Glutamatergic neuron (in vitro differentiated cells): ENCODE results near the gene OR14J1. TPM values are rescaled to one million over a fixed set of nuclear protein-coding genes. Genes with fewer than 3 reads are reported as not detected.
"Not testable (repeated sequence)": the region's sequence is repeated elsewhere in the genome, so short reads cannot be mapped to it uniquely, and the experiment has no call there.

Experiments
- DNase-seq: peaks from one replicate; pipeline ENCODE4 v3.0.0; 2022
- H3K27ac Mint-ChIP-seq: one replicate; pipeline ENCODE4 v1.8.0; 2020; ENCODE audit warnings: mild to moderate bottlenecking, mixed read lengths, inconsistent platforms; ENCODE audit not compliant: unreplicated experiment
- H3K27me3 Mint-ChIP-seq: one replicate; pipeline ENCODE4 v1.8.0; 2020; ENCODE audit warnings: mild to moderate bottlenecking, moderate library complexity, mixed read lengths, inconsistent platforms; ENCODE audit not compliant: unreplicated experiment
- H3K36me3 Mint-ChIP-seq: one replicate; pipeline ENCODE4 v1.8.0; 2020; ENCODE audit warnings: mild to moderate bottlenecking, mixed read lengths, inconsistent platforms; ENCODE audit not compliant: unreplicated experiment
- H3K4me1 Mint-ChIP-seq: one replicate; pipeline ENCODE4 v1.8.0; 2020; ENCODE audit warnings: mild to moderate bottlenecking, low read depth, mixed read lengths, inconsistent platforms; ENCODE audit not compliant: unreplicated experiment
- H3K4me3 Mint-ChIP-seq: one replicate; pipeline ENCODE4 v1.8.0; 2020; ENCODE audit warnings: mild to moderate bottlenecking, mixed read lengths, inconsistent platforms; ENCODE audit not compliant: unreplicated experiment
- H3K9me3 Mint-ChIP-seq: one replicate; pipeline ENCODE4 v1.8.0; 2020; ENCODE audit warnings: mild to moderate bottlenecking, moderate library complexity, mixed read lengths, inconsistent platforms; ENCODE audit not compliant: unreplicated experiment
- CTCF ChIP-seq: fragments of 200-600 bp; sonication (generic); IDR thresholded peaks from one replicate; pipeline ENCODE4 v1.5.0; 2021; ENCODE audit not compliant: partially characterized antibody, unreplicated experiment
- total RNA-seq: library from RNA; stranded (reverse); fragmentation: NEBNext Ultra II Directional; extraction: Animal tissue kit (Norgen Biotek cat#: 25700); gene quantifications from one replicate; pipeline ENCODE4 v1.2.1, GENCODE V29; 2021; ENCODE audit not compliant: unreplicated experiment

Gene OR14J1
- total RNA-seq, 1 donor from 2014 or later, result not detected

- no peak overlapping the region for H3K4me3 Mint-ChIP-seq
- no peaks in the 10 kb centered on the region for H3K27me3 Mint-ChIP-seq
- no peaks in the 10 kb centered on the region for H3K36me3 Mint-ChIP-seq
- no peaks in the 10 kb centered on the region for H3K4me1 Mint-ChIP-seq
- no peak for DNase-seq
- H3K9me3 Mint-ChIP-seq, result no peaks in the 10 kb centered on the region
- no peak for TF ChIP-seq CTCF
- H3K27ac Mint-ChIP-seq, result no peak overlapping the region
These were observed 31.2 kb downstream of the OR14J1 start for GRCh38 chr6:29332676-29333075.

- no peak for DNase-seq
- TF ChIP-seq CTCF, result no peak
- Mint-ChIP-seq H3K4me1 (no peaks in the 10 kb centered on the region), H3K27ac (no peak overlapping the region), H3K27me3 (no peaks in the 10 kb centered on the region), H3K9me3 (no peaks in the 10 kb centered on the region), H3K36me3 (no peaks in the 10 kb centered on the region), H3K4me3 (no peak overlapping the region)
These were observed 34.8 kb downstream of the OR14J1 start for GRCh38 chr6:29336269-29336668.

GRCh38 chr6:29345380-29345779 is 43.9 kb downstream of the OR14J1 start:
- peaks cover 1% of the 10 kb centered on the region for H3K27me3 Mint-ChIP-seq
- H3K27ac Mint-ChIP-seq, result no peak overlapping the region
- no peaks in the 10 kb centered on the region for H3K9me3 Mint-ChIP-seq
- no peak for TF ChIP-seq CTCF
- no peaks in the 10 kb centered on the region for H3K4me1 Mint-ChIP-seq
- H3K4me3 Mint-ChIP-seq, result no peak overlapping the region
- no peak for DNase-seq
- no peaks in the 10 kb centered on the region for H3K36me3 Mint-ChIP-seq

- not testable (repeated sequence) for H3K4me3 Mint-ChIP-seq, H3K4me1 Mint-ChIP-seq, H3K27me3 Mint-ChIP-seq, H3K36me3 Mint-ChIP-seq, H3K27ac Mint-ChIP-seq, DNase-seq, H3K9me3 Mint-ChIP-seq
These were observed 47.8 kb downstream of the OR14J1 start for GRCh38 chr6:29349348-29349747.

GRCh38 chr6:29354980-29355379 is 53.5 kb downstream of the OR14J1 start:
- DNase-seq, result no peak
- H3K9me3 Mint-ChIP-seq, result peaks cover 1% of the 10 kb centered on the region
- H3K4me1 Mint-ChIP-seq, result no peaks in the 10 kb centered on the region
- H3K27me3 Mint-ChIP-seq, result peaks cover 2% of the 10 kb centered on the region
- TF ChIP-seq CTCF, result no peak
- H3K4me3 Mint-ChIP-seq, result no peak overlapping the region
- peaks cover 6% of the 10 kb centered on the region for H3K36me3 Mint-ChIP-seq
- no peak overlapping the region for H3K27ac Mint-ChIP-seq

GRCh38 chr6:29355603-29356002 is 54.1 kb downstream of the OR14J1 start:
- TF ChIP-seq CTCF, result no peak
- Mint-ChIP-seq H3K27me3 (peaks cover 2% of the 10 kb centered on the region), H3K27ac (no peak overlapping the region), H3K9me3 (peaks cover 1% of the 10 kb centered on the region), H3K4me3 (no peak overlapping the region), H3K4me1 (no peaks in the 10 kb centered on the region), H3K36me3 (peaks cover 6% of the 10 kb centered on the region)
- DNase-seq, result no peak
